ENCODE measurements around the gene CNTFR. TPM values are rescaled to one million over a fixed set of nuclear protein-coding genes. Genes with fewer than 3 reads are reported as not detected.
A peak's percentile ranks its signal among the peaks of the same experiment; 100 is the strongest.

Gene CNTFR
- total RNA-seq, 3 donors from 2014 or later: 1.5 to 14.5 (median 7.7) TPM

- no peak for ATAC-seq
- Histone ChIP-seq H3K9me3 (no peaks in the 10 kb centered on the region), H3K4me3 (no peak overlapping the region), H3K36me3 (ENCODE audit: low read depth) (no peaks in the 10 kb centered on the region), H3K4me1 (ENCODE audit: low read depth) (peaks cover 21% of the 10 kb centered on the region)
- no peak for TF ChIP-seq CTCF (IDR thresholded peaks at IDR 0.05)
- intact Hi-C loops (cut with DNase I, micrococcal nuclease): no loop called here
- no peak for DNase-seq
Observed at GRCh38 chr9:34575241-34575640, 14.3 kb downstream of the CNTFR start.

- H3K36me3 ChIP-seq (ENCODE audit: low read depth): no peaks in the 10 kb centered on the region
- no peak overlapping the region for H3K4me3 ChIP-seq
- no peak for TF ChIP-seq CTCF (IDR thresholded peaks at IDR 0.05)
- ATAC-seq (no peak), DNase-seq (no peak)
- intact Hi-C loops (cut with DNase I, micrococcal nuclease): no loop called here
- peaks cover 21% of the 10 kb centered on the region for H3K4me1 ChIP-seq (ENCODE audit: low read depth)
- H3K9me3 ChIP-seq: no peaks in the 10 kb centered on the region
Observed at GRCh38 chr9:34574571-34574970, 15.0 kb downstream of the CNTFR start.

GRCh38 chr9:34573599-34574325 is 15.8 kb downstream of the CNTFR start:
- DNase-seq (no peak), ATAC-seq (no peak)
- Histone ChIP-seq H3K9me3 (no peaks in the 10 kb centered on the region), H3K36me3 (ENCODE audit: low read depth) (no peaks in the 10 kb centered on the region), H3K4me1 (ENCODE audit: low read depth) (peaks cover 21% of the 10 kb centered on the region), H3K4me3 (no peak overlapping the region)
- no peak for TF ChIP-seq CTCF (IDR thresholded peaks at IDR 0.05)
- intact Hi-C loops (cut with DNase I, micrococcal nuclease): no loop called here

GRCh38 chr9:34572628-34573027 is 16.9 kb downstream of the CNTFR start:
- Histone ChIP-seq H3K4me3 (no peak overlapping the region), H3K4me1 (ENCODE audit: low read depth) (peaks cover 15% of the 10 kb centered on the region), H3K9me3 (no peaks in the 10 kb centered on the region), H3K36me3 (ENCODE audit: low read depth) (no peaks in the 10 kb centered on the region)
- ATAC-seq (peak; percentile 4), DNase-seq (no peak)
- no peak for TF ChIP-seq CTCF (IDR thresholded peaks at IDR 0.05)
- intact Hi-C loops (cut with DNase I, micrococcal nuclease): no loop called here

- Histone ChIP-seq H3K4me1 (ENCODE audit: low read depth) (peaks cover 15% of the 10 kb centered on the region), H3K9me3 (no peaks in the 10 kb centered on the region), H3K4me3 (no peak overlapping the region), H3K36me3 (ENCODE audit: low read depth) (no peaks in the 10 kb centered on the region)
- peak; percentile 72 to 89 (median 80) for DNase-seq
- no peak for TF ChIP-seq CTCF (IDR thresholded peaks at IDR 0.05)
- ATAC-seq: peak; percentile 88
- intact Hi-C loops (cut with DNase I, micrococcal nuclease): no loop called here
Observed at GRCh38 chr9:34572092-34572491, 17.4 kb downstream of the CNTFR start.

GRCh38 chr9:34571481-34571810 is 18.1 kb downstream of the CNTFR start:
- TF ChIP-seq CTCF (IDR thresholded peaks at IDR 0.05): no peak
- H3K36me3 ChIP-seq (ENCODE audit: low read depth): no peaks in the 10 kb centered on the region
- no peak for ATAC-seq
- intact Hi-C loops (cut with DNase I, micrococcal nuclease): no loop called here
- no peaks in the 10 kb centered on the region for H3K9me3 ChIP-seq
- peaks cover 13% of the 10 kb centered on the region for H3K4me1 ChIP-seq (ENCODE audit: low read depth)
- peak in 2 of 3 donors; percentile 50 to 58 for DNase-seq
- no peak overlapping the region for H3K4me3 ChIP-seq
